DMS114 treated with DMSO at 0.1 percent for 48 hours (cell line): ENCODE data around the gene GUCA2A.

ENCODE experiments used
- DNase-seq: peaks from one replicate; lab custom pipeline; 2025; ENCODE audit not compliant: unreplicated experiment; lab: John Stamatoyannopoulos, UW

The GUCA2A gene

DNA sequence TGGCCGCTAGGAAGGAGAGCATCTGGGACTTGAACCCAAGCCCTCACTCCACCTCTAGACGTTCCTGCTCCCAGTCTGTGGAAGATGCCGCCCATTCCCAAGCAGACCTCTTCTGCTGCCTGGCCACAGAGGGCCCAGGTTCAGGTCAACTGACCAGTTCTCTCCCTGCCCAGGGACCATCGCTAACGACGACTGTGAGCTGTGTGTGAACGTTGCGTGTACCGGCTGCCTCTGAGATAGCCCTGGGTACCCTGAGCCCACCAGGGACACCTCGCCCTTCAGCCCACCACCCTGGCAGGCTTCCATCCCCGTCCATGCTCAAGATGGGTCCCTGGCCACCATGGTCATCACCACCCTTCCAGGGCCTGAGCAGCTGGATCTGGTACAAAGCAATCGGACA is 9.2 kb downstream of the GUCA2A start:
- no peak for DNase-seq

DNA sequence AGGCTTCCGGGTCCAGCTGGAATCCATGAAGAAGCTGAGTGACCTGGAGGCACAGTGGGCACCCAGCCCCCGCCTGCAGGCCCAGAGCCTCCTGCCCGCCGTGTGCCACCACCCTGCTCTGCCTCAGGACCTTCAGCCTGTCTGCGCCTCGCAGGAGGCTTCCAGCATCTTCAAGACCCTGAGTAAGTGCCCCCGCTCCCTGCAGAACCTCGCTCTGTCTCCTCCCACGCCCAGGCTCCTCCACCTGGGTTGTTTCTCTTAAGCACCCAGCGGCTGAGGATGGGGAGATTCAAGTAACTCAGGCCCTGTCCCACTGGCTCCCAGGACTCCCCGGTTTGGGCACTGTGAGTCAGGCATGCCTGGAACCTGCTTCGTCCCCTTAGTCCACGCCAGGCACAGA is 9.9 kb downstream of the GUCA2A start:
- DNase-seq: no peak

DNA sequence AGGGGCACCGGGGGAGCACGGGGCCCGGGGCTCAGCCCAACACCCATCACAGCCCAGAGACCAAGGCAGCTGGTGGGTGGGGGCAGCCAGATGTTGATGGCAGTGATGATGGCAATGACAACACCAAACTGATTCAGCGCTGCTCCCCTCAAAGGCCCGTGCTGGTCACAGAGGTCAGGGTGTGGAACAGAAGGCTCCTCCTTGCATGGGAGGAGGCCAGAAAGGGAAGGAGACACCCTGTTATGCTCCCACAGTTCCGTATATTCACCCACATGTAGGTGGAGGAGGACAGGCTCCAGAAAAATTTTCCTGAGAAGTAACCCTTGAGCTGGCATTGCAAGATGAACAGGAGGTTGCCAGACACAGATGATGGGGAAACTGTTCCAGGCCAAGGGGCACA is 10.9 kb downstream of the GUCA2A start:
- no peak for DNase-seq

DNA sequence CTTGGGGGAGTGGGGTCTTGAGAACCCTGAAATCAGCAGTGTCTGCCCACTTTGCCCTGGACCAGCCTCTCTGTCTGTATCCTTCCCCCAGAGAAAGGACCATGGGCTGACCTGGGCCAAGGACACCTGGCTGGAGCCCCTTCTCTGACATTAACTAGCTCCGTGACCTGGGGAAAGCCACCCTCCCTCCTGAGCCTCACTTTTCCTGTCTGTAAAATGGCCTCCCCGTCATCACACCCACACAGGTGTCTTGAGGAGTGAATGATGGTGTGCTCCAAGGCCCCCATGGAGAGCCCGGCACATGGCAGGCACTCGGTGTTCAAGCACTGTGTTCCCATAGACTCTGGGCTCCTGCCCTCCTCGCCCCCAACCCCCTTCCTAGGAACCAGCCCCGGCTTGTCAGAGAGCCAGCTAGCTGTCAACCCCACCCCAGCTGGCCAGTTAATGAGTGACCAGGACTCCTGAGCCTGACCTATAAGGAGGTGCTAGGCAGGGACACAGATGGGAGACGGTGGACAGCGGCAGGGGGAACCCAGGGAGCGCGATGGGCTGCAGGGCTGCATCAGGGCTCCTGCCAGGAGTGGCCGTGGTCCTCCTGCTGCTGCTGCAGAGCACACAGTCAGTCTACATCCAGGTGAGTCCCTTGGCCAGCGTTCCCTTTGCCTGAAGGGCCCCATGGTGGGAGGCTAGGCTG is 11.5 kb downstream of the GUCA2A start, which contains the start of gene GUCA2B:
TSS of gene GUCA2B (plus strand) at position 504 of the 694 bp plus-strand sequence. CDS start at position 545, 41 bp downstream.
- no peak for DNase-seq

DNA sequence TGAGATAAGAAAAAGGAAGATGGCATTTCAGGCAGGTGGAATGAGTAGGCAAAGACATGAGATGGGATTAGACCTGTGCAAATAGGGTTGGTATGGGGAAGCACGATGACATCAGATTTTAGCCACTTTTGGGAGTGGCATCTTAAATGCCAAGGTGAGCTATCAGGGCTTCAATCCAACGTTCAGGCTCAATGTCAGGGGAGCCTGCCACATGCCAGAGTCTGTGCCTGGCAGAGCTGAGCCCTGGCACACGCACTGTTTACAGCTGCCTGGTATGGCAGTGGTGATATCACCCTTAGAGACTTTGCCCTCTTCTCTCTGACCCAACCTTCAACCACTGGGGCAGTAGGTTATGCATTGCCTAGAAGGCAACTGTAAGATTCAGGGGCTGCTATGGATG is 12.4 kb downstream of the GUCA2A start:
- no peak for DNase-seq

DNA sequence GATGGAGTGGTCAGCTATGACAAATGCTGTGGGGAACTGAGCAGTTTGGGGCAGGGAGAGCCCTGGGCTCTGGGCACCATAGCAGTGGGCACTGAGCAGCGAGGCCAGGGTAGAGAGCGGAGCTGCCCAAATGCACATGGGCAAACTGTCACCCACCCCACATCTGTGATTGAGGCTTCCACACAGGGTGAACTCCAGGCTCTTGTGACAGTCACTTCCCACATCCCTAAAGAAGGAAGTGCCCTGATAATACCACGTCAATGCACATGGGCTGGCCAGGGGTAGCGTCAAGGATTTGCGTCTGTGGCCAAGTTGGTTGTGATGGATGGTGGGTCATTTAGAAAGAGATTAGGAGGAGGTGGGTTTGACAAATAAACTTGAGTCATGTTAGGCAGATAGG is 13.9 kb downstream of the GUCA2A start:
- no peak for DNase-seq

DNA sequence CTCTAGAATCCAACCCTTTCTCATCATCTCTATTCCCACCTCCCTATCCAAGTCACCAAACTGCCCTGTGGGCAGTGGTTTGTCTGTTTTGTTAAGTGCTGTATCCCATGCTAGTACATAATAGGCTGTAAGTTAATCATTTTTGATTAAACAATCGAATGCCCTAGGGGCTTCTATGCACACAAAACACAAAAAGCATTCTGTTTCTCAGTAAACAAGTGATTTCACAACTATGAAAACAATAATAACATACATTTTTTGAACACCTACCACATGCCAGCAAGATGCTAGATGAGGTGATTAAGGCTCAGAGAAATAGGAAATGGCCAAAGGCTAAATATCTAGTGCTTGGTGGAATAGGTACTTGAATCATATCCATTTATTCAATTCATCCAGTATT is 16.4 kb downstream of the GUCA2A start:
- DNase-seq: no peak

DNA sequence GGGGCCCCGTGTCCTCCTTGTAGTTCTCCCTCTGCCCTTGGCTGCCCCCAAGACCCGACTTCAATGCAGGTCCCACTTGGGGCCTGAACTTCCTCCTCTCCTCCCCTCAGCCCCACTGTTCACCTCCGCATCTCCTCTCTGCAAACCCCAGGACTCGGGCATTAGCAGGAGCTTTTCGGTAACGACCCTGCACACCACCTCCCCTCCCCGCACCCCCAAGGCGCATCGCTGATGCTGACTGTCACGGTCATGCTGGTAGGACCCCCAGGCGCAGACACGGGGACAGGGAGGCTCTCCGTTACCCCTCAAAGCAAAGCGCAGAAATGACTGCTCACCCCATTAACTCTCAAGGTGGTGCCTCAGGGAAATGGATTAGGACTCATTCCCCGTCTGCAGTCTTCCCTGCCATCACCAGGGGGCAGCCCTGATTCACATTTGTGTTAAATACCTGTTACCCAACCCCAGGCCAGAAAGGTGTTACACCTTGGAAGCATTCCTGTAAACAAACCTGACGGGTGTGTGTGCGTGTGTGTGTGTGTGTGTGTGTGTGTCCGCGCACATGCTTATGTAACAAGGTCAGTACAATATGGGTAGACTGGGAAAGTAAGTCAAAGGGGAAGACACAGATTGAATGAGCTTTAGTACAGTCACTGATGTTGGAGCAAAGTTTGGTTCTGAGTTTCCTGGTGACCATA is 17.8 kb downstream of the GUCA2A start:
- no peak for DNase-seq

DNA sequence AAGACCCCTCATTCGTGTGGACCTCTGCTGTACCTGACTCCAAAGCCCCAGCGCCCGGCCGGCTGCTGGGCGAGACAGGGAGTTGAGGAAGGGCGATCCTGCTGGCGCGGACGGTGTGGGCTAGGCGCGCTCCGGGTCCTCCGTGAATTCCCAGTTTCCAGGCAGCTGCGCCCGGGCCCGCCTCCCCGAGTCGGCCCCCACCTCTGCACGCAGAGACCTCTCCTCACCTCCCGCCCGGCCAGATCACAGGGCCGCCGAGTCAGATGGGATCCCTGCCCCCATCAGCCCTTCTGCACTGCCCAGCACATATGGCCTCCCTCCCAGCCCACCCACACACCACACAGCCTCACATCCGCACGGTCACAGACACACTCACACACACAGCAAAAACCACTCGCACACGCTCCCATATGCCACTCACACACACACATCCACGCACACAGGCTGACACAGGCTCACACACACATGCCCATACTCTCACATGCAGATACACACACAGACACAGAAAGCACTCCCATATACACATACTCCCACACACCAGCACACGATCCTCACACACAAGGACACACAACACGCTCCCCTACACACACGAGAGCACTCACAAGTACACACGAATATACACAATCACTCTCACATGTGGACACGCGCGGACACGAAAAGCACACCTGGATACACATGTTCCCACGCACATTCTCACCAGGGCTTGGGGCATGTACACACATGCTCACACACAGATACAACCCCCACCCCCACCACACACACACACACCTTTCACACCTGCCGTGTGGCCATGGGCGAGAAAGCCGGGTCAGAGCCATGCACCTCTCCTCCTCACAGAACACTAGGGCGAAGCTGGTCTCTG is 18.6 kb downstream of the GUCA2A start:
- DNase-seq: no peak

DNA sequence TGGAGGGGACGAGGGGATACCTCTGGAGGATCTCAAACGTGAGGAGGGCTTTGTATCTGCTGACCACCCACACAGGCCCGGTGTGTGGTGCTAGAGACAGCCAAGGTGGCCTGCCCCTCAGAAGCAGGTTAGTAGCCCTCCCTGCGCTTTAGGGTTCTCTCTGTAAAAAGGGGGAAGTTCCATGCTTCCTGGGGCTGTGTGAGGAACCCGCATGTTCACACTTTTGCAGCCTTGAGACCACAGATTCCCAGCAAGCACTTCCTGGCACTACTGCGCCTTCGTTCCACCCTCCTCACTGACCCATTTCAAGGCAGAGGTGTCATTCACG is 19.2 kb downstream of the GUCA2A start:
- DNase-seq: no peak

DNA sequence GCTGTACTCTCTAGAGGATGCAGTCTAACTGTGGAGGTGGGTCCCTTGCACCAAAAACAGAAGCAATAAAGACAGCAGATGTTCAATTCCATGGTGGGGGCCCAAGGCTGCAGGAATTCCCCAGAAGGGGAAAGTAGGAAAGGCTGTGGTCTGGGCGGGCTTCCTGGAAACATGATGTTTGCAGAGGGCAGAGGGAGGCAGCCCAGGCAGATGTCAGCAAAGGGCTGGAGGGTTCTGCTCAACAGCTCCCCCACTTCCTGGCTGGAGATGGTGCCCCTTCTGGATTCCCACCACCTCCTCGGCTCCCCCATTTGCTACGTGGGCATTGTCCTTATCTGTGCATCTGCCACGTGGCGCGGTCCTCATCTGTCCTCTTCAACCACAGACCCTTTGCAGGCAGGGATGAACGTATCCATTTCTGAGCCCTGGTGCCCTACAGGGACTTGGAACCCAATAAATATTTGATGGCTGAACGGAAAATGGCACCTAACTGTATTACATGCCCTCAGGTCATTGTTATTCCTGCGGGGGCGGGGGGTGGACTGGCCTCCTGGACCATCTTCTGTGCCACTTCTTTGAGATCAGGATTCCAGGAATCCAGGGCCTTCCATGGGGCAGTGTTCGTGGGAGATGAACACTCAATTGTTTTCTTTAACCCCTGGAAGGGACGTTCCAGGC is 19.7 kb downstream of the GUCA2A start:
- no peak for DNase-seq

DNA sequence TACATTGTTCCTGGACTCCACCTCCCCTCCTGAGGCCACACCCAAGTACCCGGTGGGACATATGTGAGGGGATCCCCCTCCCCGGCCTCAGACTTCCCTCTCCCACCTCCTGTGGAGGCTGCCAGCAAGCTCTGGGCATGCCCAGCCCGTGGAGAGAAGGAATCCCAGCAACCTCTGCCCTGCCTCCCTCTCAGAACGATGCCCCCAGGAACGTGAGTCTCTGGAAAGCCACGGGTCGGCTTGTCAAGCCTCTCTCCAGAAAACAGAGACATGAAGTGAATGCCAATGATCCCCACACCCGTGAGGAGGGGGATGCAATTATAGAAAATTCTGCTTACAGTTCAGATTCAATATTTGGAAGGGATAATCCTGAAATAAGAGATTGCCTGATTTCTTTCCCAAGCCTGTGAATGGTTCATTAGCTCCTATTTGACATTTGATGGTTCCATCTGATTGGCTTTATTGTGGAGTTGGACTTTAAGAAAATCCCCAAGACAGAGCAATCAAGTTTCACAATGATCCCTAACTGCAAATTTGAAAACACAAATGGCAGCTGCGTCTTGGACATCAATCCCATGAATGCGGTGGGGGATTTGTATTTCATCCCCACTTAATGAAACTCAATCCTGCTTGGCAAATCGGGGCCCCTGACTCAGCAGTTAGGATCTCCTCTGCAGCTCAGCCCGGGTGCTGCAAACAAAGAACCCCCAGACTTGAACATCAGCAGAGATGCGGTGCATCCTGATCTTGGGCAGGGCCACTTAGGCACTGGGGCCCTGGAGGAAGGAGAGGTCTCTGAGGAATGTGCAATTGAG is 20.4 kb downstream of the GUCA2A start:
- DNase-seq: no peak

DNA sequence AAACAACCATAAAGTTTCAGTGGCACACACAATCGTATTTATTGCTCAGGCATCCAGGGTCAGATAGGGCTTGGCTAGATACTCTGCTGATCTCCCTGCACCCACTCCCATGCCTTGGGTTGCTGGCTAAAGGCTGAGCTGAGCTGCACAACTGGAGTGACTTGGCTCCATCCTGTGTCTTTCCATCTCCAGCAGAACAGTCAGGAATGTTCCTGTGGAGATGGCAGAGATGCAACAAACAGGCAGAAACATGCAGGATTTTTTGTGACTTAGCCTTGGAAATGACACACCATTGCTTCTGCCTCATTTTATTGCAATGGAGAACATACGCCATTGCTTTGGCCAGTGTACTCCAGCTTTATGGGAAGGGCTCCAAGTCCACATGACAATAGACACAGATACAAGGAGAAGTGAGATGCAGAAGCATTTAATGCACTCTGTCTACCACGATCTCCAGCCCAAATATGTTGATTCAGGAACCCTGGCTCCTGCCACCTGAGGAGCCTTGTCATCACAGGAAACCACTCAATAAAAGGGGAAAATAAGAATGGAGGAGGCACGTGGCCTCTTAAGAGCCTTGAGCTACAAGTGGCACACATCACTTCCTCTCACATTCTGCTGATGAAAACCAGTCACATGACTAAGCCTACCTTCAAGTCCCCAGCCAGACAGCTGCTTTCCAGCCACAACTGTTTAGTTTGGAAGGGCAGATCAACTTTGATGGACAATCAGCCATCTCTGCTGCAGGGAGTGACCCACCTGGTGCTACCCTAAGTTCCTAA is 21.5 kb downstream of the GUCA2A start:
- DNase-seq: no peak

DNA sequence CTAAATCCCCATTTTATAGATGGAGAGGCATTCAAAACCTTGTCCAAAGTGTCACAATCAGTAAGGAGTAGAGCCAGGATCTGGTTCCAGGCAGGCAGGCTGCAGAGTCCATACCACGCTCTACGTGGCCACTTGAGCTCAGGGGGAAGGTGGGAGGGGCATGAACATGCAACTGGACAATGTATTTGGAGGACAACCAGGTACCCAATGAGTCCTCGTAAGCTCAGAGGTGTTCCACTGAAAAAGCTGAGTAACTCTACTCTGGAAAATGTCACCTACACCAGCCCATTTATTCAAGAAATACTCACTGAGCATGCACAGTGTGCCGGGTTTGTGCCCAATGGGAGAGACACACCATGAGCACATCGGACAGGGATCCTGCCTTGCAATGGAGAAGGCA is 22.6 kb downstream of the GUCA2A start:
- DNase-seq: no peak

DNA sequence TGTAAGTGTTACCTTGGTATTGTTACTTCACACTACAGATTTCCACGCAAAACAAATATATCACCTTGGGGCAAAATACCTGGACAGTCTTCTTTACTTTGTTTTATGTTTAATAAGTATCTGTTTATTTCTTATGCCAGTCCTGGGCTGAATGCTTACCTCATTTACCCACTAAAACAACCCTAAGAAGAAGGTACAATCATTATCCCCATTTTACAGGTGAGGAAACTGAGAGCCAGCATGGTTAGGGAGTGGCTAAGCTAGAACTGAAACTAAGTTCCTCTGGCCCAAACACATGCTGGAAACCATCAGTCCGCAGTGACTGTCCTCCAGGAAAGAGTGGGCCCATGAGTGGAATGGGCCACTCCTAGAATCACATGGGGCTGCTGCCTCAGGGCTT is 24.4 kb downstream of the GUCA2A start:
- DNase-seq: no peak

DNA sequence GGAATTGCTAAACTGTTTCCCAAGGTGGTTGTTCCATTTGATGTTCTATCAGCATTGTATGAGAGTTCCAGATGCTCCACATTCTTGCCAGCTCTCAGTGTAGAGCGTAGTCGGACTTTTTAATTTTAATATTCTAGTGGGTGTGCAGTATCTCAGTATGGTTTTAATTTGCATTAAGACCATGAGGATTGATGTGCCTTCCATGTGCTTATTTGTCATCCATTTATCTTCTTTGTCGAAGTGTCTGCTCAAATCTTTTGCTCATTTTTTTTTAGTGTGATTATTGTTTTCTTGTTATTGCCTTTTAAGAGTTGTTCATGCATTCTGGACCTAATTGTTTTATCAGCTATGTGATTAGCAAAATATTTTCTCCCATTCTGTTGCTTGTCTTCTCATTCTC is 25.1 kb downstream of the GUCA2A start:
- no peak for DNase-seq

DNA sequence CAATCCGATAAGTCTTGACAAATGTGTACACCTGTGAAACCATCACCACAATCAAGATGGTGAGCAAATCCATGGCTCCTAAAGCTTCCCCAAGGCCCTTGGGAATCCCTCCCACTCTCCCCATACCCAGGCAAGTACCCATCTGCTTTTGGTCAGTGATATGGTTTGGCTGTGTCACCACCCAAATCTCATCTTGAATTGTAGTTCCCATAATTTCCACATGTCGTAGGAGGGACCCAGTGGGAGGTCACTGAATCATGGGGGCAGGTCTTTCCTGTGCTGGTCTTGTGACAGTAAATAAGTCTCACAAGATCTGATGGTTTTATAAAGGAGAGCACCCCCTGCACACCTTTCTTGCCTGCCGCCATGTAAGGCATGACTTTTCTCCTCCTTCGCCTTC is 26.0 kb downstream of the GUCA2A start:
- DNase-seq: no peak

DNA sequence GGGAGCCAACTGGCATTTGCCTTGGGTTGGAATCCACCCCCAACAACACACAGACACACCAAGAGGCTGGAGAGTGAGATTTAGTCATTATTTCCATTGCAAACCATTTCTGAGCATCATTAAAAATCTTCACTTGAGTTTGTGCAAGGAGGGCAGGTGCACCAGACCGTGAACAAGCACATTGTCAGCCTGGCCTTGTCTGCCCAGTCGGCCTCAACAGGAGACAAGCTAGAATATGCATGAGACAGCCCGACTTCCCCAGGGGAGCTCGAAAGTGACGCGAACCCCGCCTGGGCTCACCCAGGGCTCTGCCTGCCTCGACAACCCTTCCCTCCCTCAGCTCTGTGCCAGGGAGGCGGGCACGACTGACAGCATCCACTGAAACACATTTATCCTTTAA is 26.8 kb downstream of the GUCA2A start:
- DNase-seq: no peak

DNA sequence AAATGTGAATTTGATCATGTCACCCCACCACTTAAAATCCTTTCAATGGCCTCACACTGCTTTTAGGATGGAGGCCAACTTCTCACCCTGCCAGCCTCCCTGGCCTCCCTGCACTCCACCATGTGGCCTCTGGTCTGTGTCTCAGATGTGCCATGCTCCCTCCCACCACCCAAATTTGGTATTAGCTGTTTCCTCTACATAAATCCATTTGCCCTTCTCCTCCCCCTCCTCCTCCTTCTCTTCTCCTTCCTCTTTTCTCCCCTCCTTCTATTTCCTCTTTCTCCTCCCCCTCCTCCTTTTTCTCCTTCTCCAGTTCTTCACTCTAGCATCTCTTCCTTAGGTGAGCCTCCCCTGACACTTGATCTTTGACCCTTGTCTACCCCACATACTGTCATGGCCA is 28.1 kb downstream of the GUCA2A start:
- DNase-seq: no peak

DNA sequence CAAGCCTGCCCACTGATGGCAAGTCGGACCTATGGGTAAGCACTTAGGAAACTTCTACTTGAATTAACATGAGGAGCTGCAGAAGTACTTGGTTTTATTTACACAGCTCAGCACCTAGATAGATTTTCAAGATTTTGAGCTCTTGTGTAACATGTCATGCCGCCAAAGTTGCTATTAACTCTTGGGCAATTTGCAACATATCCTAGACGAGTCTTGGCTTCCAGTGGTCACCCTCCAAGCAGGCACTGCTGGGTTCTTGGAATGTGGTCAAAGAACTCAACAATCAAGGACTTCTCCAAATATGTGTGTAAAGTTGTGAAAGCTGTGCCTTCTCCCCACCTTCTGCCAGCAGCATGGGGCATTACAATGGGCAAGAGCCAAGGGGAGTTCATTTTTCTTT is 29.1 kb downstream of the GUCA2A start:
- DNase-seq: no peak
